Measurements from ENCODE around the gene SSTR3. TPM values are rescaled to one million over a fixed set of nuclear protein-coding genes. Genes with fewer than 3 reads are reported as not detected.

Gene SSTR3
- total RNA-seq, 1 donor from 2014 or later: not detected

DNA sequence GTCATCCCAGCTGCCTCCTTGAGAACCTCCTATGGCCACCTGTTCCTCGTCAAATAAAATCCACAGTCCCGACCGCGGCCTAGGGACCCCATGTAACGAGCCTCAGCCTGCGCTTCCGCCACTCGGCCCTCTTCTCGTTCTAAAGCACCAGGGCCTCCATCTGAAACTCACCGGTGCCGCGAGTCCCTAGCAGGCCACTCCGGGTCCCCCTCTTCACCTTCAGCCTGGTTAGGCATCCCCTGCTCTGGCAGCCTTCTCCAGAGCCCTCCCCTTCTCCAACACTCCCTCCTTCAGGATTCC, 2.4 kb upstream of the SSTR3 start:
- no peak for DNase-seq (ENCODE audit: low spot score)
- intact Hi-C loops (cut with DNase I): no loop called here

GRCh38 chr22:37213941-37214730, 1.9 kb upstream of the SSTR3 start:
- no peak for DNase-seq (ENCODE audit: low spot score)
- intact Hi-C loops (cut with DNase I): no loop called here

- intact Hi-C loops (cut with DNase I): no loop called here
Measured at GRCh38 chr22:37213218-37213855, 1.1 kb upstream of the SSTR3 start.

GRCh38 chr22:37211866-37212173, 457 bp downstream of the SSTR3 start:
- peak; percentile 27 for DNase-seq (ENCODE audit: low spot score)
- intact Hi-C loops (cut with DNase I): no loop called here

More at GRCh38 chr22:37213218-37213855, 1.1 kb upstream of the SSTR3 start:
- peak; percentile 46 for DNase-seq (ENCODE audit: low spot score)

GRCh38 chr22:37211075-37211865, 1.0 kb downstream of the SSTR3 start:
- DNase-seq (ENCODE audit: low spot score): peak; percentile 67
- intact Hi-C loops (cut with DNase I): no loop called here

- DNase-seq (ENCODE audit: low spot score): no peak
- intact Hi-C loops (cut with DNase I): no loop called here
Measured at GRCh38 chr22:37210041-37210803, 2.1 kb downstream of the SSTR3 start.

DNA sequence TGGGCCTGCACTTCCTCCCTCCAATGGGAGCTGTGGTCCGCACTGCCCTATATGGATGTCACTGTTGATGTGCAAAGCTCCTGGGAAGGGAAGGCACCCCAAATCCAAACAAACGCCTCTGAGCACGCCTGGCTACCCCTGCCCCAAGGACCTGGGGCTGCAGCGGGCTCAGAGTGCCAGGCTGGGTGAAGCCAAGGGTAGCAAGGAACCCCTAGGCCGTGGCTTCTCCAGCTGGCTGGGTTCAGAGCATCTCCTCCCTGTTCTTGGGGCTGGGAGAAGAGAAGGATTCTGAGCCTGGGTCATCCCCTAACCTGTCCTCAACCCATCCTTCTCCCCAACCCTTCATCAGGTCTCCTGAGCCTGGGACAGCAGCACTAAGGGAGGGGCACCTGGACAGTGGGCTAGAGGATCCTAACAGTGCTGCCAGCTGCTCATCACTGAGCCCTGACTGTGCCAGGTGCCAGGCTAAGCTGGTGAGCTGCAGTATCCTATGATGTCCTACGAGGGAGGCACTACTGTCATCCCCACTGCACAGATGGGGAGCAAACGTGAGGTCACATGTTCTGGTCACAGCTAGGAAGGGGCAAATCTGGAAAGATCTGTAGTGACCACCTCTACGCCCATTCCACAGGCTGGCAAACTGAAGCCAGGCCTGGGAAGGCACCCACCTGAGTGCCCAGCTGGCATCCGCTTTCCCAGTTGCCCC, 3.0 kb downstream of the SSTR3 start:
- intact Hi-C loops (cut with DNase I): no loop called here
- DNase-seq (ENCODE audit: low spot score): no peak

DNA sequence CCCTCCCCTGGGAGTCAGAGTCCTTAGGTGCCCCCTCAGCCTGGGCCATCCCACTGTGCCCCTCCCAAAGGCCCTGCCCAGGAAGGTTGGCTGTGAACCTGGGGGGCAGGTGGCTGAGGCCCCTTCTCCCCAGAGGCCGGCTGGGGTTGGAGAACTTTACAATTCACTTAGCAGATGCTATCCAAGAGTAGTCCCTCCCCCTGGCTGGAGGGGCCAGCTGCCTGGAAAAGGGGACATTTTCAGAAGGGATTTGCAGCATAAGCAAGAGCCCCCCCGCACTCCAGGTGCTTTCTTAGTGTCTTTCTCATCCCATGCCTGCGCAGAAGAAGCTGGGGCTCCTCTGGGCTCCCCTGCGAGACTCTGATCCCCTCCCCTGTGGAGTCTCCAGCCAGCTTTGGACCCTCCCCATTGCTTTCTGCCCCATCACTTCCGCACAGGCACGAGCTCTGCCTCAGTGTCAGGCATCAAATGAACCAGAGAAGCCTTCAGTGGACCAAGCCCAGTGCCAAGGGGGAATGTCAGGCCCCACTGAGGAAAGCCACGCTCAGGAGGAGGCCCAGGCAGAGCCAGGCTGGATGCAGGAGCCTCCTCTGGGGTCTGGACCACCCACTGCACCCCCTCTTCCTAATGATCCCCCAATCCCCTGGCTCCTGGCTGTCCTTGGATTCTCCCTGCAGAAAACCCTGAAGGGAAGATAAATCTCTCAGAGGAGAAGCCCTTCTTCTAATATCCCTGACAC, 3.7 kb downstream of the SSTR3 start:
- intact Hi-C loops (cut with DNase I): no loop called here
- no peak for DNase-seq (ENCODE audit: low spot score)

DNA sequence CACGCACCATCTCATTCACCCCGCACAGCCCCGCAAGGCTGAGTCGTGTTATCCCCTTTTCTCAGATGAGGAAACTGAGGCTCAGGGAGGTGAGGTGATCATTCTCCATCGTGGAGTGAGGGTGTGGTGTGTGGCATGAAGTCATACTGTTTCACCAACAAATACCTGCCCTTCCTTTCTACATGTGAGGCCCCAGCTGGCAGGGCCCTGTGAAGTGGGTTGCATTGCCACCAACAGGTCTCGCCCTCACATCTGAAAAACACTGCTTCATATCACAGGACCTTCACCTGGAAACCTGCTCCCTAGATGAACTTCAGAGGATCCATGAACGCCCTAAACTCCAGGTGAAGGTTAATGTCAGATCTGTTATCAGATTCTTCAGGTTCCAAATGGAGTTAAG, 4.3 kb downstream of the SSTR3 start:
- no peak for DNase-seq (ENCODE audit: low spot score)
- intact Hi-C loops (cut with DNase I): no loop called here

DNA sequence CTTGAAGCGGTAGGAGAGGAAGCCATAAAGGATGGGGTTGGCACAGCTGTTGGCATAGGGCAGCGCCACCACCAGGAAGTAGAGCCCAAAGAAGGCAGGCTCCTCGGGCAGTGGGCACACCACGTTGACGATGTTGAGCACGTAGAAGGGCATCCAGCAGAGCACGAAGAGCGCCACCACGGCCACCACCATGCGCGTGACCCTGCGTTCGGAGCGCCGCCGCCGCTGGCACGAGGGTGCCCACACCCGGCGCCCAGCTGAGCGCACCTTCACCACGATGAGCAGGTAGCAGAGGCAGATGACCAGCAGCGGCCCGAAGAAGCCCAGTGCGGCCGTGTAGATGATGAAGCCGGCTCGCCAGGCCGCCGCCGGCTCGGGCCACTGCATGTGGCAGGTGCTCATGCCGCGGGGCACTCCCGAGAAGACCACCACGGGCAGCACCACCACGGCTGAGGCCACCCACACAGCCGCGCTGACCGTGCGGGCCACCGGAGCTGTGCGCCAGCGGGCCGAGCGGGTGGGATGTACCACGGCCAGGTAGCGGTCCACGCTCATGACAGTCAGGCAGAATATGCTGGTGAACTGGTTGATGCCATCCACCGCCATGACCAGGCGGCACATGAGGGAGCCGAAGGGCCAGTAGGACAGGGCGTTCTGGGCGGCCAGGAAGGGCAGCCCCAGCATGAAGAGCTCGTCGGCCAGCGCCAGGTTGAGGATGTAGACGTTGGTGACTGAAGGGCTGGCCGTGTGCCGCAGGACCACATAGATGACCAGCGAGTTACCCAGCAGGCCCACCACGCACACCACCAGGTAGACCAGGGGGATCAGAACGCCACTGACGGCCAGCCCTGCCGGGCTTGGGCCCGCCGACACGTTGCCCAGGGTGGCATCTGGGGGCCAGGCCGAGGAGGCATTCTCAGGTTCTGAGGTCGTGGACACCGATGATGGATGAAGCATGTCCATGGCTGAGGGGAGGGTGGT, 5.1 kb downstream of the SSTR3 start:
- DNase-seq (ENCODE audit: low spot score): no peak
- intact Hi-C loops (cut with DNase I): no loop called here

DNA sequence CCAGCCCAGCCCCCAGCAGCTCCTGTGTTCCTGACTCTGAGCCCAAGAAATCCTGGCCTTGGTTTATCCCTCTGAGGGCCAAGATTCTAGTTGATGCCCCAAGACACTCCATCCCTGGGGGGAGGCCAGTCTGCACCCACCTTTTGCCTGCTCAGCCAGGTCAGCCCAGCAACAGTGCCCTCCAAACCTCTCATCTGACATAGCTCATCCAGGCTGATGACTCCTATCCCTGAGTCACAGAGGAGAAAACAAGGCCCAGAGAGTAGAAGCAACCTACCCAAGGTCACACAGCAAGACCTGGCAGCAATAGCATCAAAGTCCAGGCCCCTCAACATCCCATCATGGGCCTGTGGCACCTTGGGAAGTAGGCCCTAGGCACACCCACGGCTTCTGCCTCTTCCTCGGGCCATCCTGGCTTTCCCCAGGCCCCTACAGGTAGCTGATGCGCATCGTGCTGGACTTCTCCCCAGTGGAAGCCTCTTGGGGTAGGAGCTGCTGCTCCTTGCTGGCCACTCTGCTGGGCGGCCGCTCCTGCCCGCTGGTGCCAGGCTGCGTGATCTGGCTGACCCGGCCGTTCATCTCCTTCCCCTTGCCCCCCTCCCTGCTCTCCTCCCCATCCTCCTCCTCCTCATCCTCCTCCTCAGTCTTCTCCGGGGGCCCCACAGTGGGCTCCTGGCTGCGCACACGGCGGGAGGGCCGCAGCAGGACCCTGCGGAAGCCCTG, 6.0 kb downstream of the SSTR3 start:
- no peak for DNase-seq (ENCODE audit: low spot score)
- intact Hi-C loops (cut with DNase I): no loop called here

DNA sequence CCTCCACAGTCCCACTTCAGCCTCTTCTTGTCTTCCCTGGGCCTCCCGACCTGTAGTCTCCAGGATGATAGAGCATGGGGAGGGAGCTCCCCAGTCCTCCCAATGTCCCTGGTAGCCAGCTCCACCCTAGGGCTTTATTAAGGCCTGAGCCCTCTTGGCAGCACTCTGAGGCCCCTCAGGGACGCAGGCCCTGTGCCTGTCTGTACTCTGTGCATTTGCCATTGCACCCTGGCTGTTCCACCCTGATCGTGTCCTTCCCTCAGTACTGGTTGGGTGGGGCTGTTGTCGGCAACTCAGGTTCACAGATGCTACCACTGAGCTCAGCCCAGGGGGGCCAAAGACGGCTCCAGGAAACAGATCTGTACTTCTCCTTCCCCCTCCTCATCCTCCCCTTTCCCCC, 7.2 kb downstream of the SSTR3 start:
- no peak for DNase-seq (ENCODE audit: low spot score)
- intact Hi-C loops (cut with DNase I): no loop called here

GRCh38 chr22:37204045-37204655, 8.1 kb downstream of the SSTR3 start:
- no peak for DNase-seq (ENCODE audit: low spot score)
- intact Hi-C loops (cut with DNase I): no loop called here

DNA sequence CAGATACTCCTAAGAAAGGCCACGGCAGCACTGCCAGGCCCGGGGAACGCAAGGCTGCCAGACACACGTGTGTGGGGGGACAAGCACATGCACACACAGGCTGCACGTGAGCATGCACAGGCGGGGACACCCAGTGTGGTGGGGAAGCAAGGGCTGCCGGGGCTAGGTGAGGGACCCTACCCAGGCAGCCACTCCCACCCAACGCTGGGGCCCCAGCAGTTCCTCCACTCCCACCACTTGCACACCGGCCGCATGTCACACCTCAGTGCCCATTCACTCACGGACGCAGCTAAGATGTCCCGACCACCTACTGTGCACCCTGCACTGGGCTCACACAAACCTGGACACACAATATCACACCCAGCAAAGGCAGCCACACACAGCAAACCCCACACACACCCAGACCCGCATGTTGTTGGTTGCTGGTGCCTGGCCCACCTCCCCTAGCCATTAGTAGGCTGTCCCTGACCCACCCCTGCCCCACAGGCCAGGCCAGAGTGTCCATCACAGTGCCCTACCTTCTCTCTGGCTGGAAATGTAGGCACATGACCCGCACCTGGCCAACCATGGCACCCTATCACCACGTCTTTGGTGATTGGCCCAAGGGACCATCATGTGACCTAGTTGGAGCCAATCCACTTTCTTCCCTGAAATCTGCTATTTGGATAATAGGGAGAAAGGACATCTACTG, 8.8 kb downstream of the SSTR3 start:
- no peak for DNase-seq (ENCODE audit: low spot score)
- intact Hi-C loops (cut with DNase I): no loop called here

- intact Hi-C loops (cut with DNase I): no loop called here
- no peak for DNase-seq (ENCODE audit: low spot score)
Measured at GRCh38 chr22:37202716-37203115, 9.6 kb downstream of the SSTR3 start.

DNA sequence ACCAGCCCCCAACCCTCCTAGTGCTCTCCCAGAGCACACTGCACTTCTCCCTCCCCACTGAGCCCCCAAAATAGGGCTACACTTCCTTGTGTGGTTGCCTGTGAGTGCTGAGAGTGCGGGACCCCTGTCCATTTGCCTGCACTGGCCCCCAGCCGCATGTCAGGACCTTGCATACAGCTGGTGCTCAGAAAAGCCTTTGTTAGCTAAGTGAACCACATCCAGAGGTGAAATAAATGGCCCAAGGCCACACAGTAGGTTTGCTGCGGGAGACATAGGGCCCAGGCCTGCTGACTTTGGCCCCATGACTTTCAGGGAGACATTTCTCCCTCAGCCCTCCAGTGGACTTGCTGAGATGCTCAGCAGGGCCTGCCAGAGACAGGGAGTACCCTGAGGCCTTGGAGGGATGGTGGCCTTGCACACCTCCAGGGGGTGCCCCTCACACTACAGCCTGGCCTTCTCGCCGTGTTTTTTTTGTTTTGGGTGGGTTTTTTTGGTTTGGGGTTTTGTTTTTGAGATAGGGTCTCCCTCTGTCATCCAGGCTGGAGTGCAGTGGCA, 10.2 kb downstream of the SSTR3 start:
- intact Hi-C loops (cut with DNase I): no loop called here
- DNase-seq (ENCODE audit: low spot score): no peak

Measured in cardiac septum (tissue), 1 donor.